SIG-M5 (cell line): Measurements from ENCODE around the gene GRB10.
"Not testable (repeated sequence)": the region's sequence is repeated elsewhere in the genome, so short reads cannot be mapped to it uniquely, and the experiment has no call there.

Source experiments
- DNase-seq: peaks from one replicate; lab custom pipeline; 2025; lab: John Stamatoyannopoulos, UW

Gene GRB10

GRCh38 chr7:50607524-50608125 lies 175.1 kb downstream of the GRB10 start:
- DNase-seq = no peak

DNA sequence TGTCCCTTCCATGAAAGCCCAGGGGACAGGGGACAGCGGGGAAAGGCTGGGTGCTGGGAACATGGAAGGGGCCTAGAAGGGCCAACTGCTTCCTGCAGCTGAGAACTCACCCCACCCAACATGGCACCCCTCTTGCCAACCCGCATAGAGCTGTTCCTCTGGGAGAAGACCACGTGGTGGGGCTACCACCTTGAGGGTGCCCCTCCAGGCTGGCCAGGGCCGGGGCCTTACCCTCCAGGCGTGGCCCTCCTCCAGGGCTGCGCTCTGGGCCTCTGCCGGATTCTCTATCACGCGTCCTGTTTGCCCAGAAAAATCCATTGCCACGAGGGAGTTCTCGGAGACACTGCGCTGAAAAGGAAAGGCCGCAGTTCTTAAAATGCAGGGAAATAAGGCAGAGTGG lies 177.6 kb downstream of the GRB10 start:
- no peak for DNase-seq

GRCh38 chr7:50603287-50603686 lies 179.4 kb downstream of the GRB10 start:
- no peak for DNase-seq

- DNase-seq = no peak
Measured at GRCh38 chr7:50599385-50599784, 183.3 kb downstream of the GRB10 start.

- DNase-seq = no peak
Measured at GRCh38 chr7:50598460-50599343, 184.0 kb downstream of the GRB10 start.

GRCh38 chr7:50596484-50596883 lies 186.2 kb downstream of the GRB10 start:
- no peak for DNase-seq

DNA sequence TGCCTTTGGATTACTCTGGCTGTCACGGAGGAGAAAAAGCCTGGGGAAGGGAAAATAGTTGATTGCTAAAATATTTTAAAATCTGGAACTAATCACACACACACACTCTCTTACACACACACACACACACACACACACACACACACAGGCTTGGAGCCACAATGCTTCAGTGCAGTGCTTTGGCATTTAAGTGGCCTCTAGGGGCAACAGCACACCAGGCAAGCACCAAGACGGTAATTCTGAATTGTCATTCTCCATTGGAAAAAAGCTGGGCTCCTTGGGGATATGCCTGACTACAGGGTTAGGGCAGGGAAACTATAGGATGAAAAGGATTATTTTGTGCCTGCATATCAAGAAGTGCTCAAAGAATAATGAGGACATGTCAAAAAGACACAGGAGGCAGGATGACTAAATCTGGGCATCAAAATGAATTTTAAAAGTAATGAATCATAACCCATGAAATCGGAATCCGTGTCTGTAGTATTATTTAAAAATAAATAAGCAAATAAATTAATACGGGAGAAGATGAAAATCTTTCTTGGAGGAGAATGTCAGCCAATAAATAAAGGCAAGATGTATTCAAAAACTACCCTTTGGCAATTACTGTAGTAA lies 187.1 kb downstream of the GRB10 start:
- no peak for DNase-seq

- no peak for DNase-seq
Measured at GRCh38 chr7:50594734-50595485, 187.8 kb downstream of the GRB10 start.

DNA sequence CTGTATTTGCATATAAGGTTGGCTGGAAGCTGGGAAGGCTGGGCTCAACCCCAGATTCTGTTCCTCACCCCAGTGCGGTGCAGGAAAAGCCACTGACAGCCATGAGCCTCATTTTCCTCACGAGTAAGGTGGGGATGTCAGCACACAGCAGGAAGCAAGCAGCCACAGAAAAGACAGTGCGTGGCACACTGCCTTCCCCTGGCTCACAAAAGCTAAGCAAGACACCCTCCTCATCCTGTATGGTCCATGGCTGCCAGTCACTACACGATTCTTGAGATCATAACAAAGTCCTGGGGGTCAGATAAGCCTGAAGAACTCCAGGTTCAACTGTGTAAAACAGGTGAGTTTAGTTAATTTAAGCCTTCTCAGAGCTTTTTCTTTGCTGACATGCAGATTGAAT lies 188.6 kb downstream of the GRB10 start:
- no peak for DNase-seq

GRCh38 chr7:50592940-50593339 lies 189.8 kb downstream of the GRB10 start:
- no peak for DNase-seq

GRCh38 chr7:50591480-50592438 lies 190.9 kb downstream of the GRB10 start:
- DNase-seq = no peak

- DNase-seq = no peak
Measured at GRCh38 chr7:50591098-50591479, 191.6 kb downstream of the GRB10 start.

GRCh38 chr7:50590535-50590934 lies 192.2 kb downstream of the GRB10 start:
- no peak for DNase-seq

GRCh38 chr7:50589364-50589763 lies 193.3 kb downstream of the GRB10 start:
- no peak for DNase-seq

GRCh38 chr7:50588937-50589336 lies 193.8 kb downstream of the GRB10 start:
- no peak for DNase-seq

- DNase-seq = no peak
Measured at GRCh38 chr7:50587737-50588136, 195.0 kb downstream of the GRB10 start.

DNA sequence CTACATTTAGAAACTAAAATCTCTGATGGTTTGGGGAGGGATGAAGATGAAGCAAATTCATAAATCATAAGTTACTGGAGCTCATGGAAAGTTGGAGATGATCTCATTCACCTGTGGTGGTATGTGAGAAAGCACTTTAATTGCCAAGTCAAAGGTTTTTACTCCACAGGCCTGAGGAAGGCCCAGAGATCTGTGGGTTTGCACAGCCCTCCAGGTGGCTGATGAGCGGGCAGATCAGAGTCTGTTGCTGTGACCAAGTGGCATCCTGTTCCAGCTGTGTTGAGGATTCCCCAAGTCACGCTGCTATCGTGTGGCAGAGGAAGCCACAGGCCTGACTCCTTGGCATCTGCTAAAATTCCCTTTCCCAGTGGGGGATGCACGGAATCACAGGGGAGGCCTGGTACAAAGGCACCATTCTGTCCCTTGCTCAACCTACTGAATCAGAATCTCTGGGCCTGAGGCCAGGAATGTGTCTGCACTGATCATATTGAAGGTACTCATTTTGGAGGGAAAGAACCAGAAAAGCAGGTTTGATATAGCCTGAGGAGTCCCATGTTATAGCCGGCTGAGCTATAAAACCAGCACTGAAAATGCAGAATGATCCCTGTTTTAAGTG lies 197.8 kb downstream of the GRB10 start:
- no peak for DNase-seq

GRCh38 chr7:50584386-50584785 lies 198.3 kb downstream of the GRB10 start:
- DNase-seq = no peak

DNA sequence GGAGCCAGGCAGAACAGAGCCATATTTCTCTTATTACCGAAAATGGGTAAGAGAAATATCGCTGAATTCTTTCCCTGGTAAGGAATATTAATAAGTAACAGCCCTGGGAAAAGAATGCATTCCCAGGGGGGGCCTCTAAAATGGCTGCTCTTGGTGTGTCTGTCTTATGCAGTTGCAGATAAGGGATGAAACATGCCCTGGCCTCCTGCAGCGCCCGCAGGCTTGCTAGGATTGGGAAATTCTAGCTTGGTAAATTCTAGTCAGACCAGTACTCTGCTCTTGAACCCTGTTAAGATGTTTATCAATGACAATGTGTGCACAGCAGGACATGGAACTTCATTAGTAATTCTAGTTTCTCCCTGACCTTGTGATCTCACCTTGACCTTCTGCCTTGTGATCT lies 199.4 kb downstream of the GRB10 start:
- DNase-seq = not testable (repeated sequence)

DNA sequence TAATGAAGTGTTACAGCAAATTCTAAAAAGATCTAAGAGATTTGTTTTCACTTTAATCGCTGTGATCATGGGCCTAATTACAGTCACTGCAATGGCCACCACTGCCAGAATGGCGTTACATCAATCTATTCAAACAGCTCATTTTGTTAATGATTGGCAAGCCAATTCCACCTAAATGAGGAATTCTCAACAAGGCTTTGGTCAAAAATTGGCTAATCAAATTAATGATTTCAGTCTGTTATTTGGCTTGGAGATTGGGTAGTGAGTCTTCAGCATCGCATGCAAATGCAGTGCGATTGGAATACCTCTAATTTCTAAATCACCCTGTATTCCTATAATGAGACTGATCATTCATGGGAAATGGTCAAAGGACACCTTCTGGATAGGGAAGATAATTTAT lies 200.4 kb downstream of the GRB10 start:
- DNase-seq = not testable (repeated sequence)

- not testable (repeated sequence) for DNase-seq
Measured at GRCh38 chr7:50580666-50581065, 202.0 kb downstream of the GRB10 start.
